Measurements from ENCODE around the gene FTO. TPM values are rescaled to one million over a fixed set of nuclear protein-coding genes. Genes with fewer than 3 reads are reported as not detected.

Gene FTO
- total RNA-seq, 1 experiment from 2014 or later = 125 TPM

DNA sequence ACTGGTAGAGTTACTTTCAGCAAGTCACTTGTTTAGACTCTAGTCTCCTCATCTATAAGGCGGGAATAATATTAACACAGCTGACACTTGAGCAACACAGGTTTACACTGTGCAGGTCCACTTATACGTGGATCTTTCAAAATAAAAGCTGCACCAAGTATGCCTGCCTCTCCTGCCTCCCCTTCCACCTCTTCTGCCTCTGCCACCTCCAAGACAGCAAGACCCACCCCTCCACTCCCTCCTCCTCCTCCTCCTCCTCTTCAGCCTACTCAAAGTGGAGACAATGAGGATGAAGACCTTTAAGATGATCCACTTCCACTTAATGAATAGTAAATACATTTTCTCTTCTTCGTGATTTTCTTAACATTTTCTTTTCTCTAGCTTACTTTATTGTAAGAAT is 285.6 kb downstream of the FTO start:
- Histone ChIP-seq H3K4me2 (ENCODE audit: low read depth, low read length, poor library complexity, severe bottlenecking) (no peak overlapping the region), H3K27ac (ENCODE audit: low read length) (no peak overlapping the region), H3K27me3 (ENCODE audit: low read length) (no peaks in the 10 kb centered on the region), H3K36me3 (ENCODE audit: insufficient read depth, low read length) (no peaks in the 10 kb centered on the region), H3K9me2 (replicated peaks; ENCODE audit: insufficient read depth, low read length) (peaks cover 4% of the 10 kb centered on the region; the same call in 1 of the 2 replicates), H3K79me2 (ENCODE audit: low read length) (0 out of 2 replicates have a peak, but pooled peaks cover 3% of the 10 kb centered on the region), H3K4me3 (ENCODE audit: low read length) (no peak overlapping the region), H3K4me1 (ENCODE audit: low read length) (peaks cover 10% of the 10 kb centered on the region; the same call in 1 of the 2 replicates), H3K9me3 (ENCODE audit: low read length) (no peaks in the 10 kb centered on the region), H2AFZ (ENCODE audit: low read length) (no peak overlapping the region), H4K20me1 (ENCODE audit: insufficient read depth, low read depth, low read length) (no peaks in the 10 kb centered on the region), H3K9ac (ENCODE audit: low read length) (no peak overlapping the region)
- no peak for DNase-seq

DNA sequence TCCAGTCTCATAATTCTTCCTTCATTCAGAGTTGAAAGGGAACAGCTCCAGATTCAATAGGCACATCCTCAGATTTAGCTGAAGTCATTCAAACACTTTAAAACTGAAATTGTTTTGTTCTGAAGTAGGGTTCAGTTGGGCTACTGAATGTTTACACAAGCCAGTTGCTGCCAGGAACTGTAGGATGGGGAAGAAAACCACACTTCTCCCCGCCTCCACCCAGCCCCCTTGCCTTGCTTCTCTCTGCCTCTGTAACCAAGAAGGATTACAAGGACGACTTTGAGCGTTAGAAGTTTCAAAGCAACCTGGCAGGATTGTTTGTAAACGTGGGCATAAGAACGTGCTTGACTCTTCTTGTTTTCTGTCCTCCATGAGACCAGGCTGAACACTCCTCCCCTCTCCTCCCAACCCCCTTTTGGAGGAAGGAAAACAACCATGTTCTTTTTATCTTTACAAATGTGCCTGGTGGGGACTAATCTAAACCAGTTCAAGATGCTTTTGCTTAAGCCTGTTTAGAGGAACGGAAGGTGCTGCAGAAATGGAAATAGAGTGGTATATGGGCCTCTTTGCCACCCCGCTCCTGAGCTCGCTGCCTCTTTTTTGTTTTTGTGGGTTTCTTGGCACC is 287.9 kb downstream of the FTO start:
- H2AFZ ChIP-seq (ENCODE audit: low read length) = no peak overlapping the region
- no peak for DNase-seq
- H4K20me1 ChIP-seq (ENCODE audit: insufficient read depth, low read depth, low read length) = no peaks in the 10 kb centered on the region
- no peaks in the 10 kb centered on the region for H3K27me3 ChIP-seq (ENCODE audit: low read length)
- H3K79me2 ChIP-seq (ENCODE audit: low read length) = no peaks in the 10 kb centered on the region
- no peak overlapping the region for H3K4me2 ChIP-seq (ENCODE audit: low read depth, low read length, poor library complexity, severe bottlenecking)
- no peaks in the 10 kb centered on the region for H3K36me3 ChIP-seq (ENCODE audit: insufficient read depth, low read length)
- H3K4me3 ChIP-seq (ENCODE audit: low read length) = no peak overlapping the region
- no peak overlapping the region for H3K9ac ChIP-seq (ENCODE audit: low read length)
- H3K9me3 ChIP-seq (ENCODE audit: low read length) = no peaks in the 10 kb centered on the region
- H3K9me2 ChIP-seq (replicated peaks; ENCODE audit: insufficient read depth, low read length) = peaks cover 4% of the 10 kb centered on the region; the same call in 1 of the 2 replicates
- peaks cover 10% of the 10 kb centered on the region; the same call in 1 of the 2 replicates for H3K4me1 ChIP-seq (ENCODE audit: low read length)
- H3K27ac ChIP-seq (ENCODE audit: low read length) = no peak overlapping the region

DNA sequence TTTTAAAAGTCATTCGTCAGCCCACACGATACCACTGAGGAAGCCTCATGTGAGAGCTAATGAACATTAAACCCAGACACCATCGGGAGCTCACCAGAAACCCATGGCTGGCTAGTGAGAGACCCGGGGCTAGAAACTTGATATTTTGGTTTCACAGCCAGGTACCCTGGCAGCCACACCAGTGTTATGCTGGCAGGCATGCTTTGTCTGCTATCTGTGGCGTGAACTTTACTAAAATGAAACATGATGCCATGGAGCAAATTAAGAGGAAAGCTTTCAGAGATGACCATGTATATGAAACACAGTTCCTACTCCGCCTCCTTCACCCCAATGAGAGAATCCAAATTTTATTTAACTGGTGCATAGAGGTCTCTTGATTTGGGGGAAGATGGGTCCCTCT is 291.4 kb downstream of the FTO start:
- Histone ChIP-seq H3K9ac (ENCODE audit: low read length) (no peak overlapping the region), H3K4me3 (ENCODE audit: low read length) (no peak overlapping the region), H3K4me2 (ENCODE audit: low read depth, low read length, poor library complexity, severe bottlenecking) (no peak overlapping the region), H4K20me1 (ENCODE audit: insufficient read depth, low read depth, low read length) (no peaks in the 10 kb centered on the region), H3K4me1 (ENCODE audit: low read length) (peaks cover 10% of the 10 kb centered on the region; the same call in 1 of the 2 replicates), H3K9me2 (replicated peaks; ENCODE audit: insufficient read depth, low read length) (no peaks in the 10 kb centered on the region), H3K9me3 (ENCODE audit: low read length) (no peaks in the 10 kb centered on the region), H3K27me3 (ENCODE audit: low read length) (no peaks in the 10 kb centered on the region), H2AFZ (ENCODE audit: low read length) (no peak overlapping the region), H3K36me3 (ENCODE audit: insufficient read depth, low read length) (no peaks in the 10 kb centered on the region), H3K27ac (ENCODE audit: low read length) (no peak overlapping the region), H3K79me2 (ENCODE audit: low read length) (0 out of 2 replicates have a peak, but pooled peaks cover 4% of the 10 kb centered on the region)
- no peak for DNase-seq

DNA sequence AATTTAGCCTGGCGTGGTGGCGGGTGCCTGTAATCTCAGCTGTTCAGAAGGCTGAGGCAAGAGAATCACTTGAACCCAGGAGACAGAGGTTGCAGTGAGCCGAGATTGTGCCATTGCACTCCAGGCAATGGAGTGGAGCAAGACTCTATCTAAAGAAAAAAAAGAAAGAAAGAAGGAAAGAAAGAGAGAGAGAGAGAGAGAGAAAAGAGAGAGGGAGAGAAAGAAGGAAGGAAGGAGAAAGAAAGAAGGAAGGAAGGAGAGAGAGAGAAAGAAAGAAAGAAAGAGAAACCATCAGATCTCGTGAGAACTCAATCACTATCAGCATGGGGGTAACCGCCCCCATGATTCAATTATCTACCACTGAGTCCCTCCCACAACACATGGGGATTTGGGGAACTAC is 293.0 kb downstream of the FTO start:
- H3K4me1 ChIP-seq (ENCODE audit: low read length) = peaks cover 10% of the 10 kb centered on the region; the same call in 1 of the 2 replicates
- H3K9me3 ChIP-seq (ENCODE audit: low read length) = no peaks in the 10 kb centered on the region
- no peaks in the 10 kb centered on the region for H4K20me1 ChIP-seq (ENCODE audit: insufficient read depth, low read depth, low read length)

DNA sequence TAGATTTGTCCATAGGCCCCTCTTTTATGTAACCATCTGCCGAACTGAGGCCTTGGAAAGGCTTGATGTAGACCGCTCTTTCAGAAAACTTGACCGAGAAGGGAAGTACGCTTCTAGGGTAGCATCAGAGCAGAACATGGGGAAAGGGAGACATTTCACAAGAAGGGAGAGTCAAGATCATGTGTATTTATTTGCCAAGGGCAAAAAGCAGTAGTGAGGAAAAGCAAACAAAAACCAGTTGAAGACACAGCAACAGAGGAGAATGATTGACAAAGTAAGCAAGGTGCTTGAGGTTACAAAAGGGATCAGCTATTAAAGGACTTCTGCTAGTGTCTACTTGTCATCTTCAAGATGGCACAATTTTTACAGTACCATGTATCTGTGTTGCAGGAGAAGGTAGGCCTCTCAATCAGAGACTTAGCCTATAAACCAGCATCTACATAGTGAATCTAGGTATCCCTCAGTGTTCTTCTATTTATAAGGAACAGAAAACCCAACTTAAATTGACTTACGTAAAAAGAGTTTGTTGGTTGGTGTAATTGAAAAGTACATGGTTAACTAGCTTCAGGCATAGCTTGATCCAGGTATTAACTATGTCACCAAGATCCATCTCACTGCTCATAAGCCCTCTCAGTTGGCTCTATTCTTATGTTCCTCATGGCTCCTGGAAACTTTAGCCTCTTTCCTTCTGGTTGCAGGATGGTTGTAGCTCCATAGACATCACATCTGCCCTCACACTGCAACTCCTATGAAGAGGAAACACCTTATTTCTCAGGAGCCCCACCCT is 294.3 kb downstream of the FTO start:
- H3K36me3 ChIP-seq (ENCODE audit: insufficient read depth, low read length) = no peaks in the 10 kb centered on the region
- no peaks in the 10 kb centered on the region for H3K27me3 ChIP-seq (ENCODE audit: low read length)
- H3K4me3 ChIP-seq (ENCODE audit: low read length) = no peak overlapping the region
- peaks cover 6% of the 10 kb centered on the region; the same call in 1 of the 2 replicates for H3K79me2 ChIP-seq (ENCODE audit: low read length)
- no peak for DNase-seq
- H3K9me3 ChIP-seq (ENCODE audit: low read length) = no peaks in the 10 kb centered on the region
- no peak overlapping the region for H2AFZ ChIP-seq (ENCODE audit: low read length)
- H4K20me1 ChIP-seq (ENCODE audit: insufficient read depth, low read depth, low read length) = no peaks in the 10 kb centered on the region
- no peak overlapping the region for H3K9ac ChIP-seq (ENCODE audit: low read length)
- no peaks in the 10 kb centered on the region for H3K9me2 ChIP-seq (replicated peaks; ENCODE audit: insufficient read depth, low read length)
- H3K4me2 ChIP-seq (ENCODE audit: low read depth, low read length, poor library complexity, severe bottlenecking) = no peak overlapping the region
- no peak overlapping the region for H3K27ac ChIP-seq (ENCODE audit: low read length)
- peaks cover 7% of the 10 kb centered on the region; the same call in 1 of the 2 replicates for H3K4me1 ChIP-seq (ENCODE audit: low read length)

More for the DNA sequence above, 293.0 kb downstream of the FTO start:
- H3K4me3 ChIP-seq (ENCODE audit: low read length) = no peak overlapping the region
- H3K27ac ChIP-seq (ENCODE audit: low read length) = no peak overlapping the region
- H3K9ac ChIP-seq (ENCODE audit: low read length) = no peak overlapping the region
- H3K27me3 ChIP-seq (ENCODE audit: low read length) = no peaks in the 10 kb centered on the region
- H2AFZ ChIP-seq (ENCODE audit: low read length) = no peak overlapping the region
- no peaks in the 10 kb centered on the region for H3K9me2 ChIP-seq (replicated peaks; ENCODE audit: insufficient read depth, low read length)
- no peak overlapping the region for H3K4me2 ChIP-seq (ENCODE audit: low read depth, low read length, poor library complexity, severe bottlenecking)
- no peaks in the 10 kb centered on the region for H3K36me3 ChIP-seq (ENCODE audit: insufficient read depth, low read length)
- no peak for DNase-seq
- H3K79me2 ChIP-seq (ENCODE audit: low read length) = peaks cover 6% of the 10 kb centered on the region; the same call in 1 of the 2 replicates

DNA sequence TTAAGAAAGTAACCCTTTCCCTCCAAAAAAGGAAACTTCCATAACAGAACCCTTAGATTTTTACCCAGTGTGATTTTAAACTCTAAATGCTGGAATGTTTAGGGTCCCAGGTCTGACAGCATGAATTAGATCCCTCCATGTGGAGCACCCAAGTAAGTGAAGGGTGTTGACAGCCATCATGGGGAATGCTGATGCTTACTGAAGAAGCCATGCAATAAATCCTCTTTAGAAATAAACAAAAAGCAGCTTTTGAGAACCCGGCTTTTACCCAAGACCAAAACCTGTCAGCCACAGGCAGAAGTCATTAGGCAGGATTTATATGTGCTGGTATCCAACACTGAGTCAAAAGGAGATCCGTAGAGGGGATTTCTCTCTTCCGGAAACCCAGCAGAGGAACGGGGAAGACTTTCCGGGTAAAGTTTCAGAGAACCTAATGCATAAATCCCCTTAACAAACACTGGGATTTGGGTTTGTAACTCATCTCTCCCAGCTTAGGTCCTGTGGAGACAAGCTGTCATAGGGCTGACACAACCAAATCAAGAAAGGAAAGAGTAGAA is 295.1 kb downstream of the FTO start:
- no peaks in the 10 kb centered on the region for H4K20me1 ChIP-seq (ENCODE audit: insufficient read depth, low read depth, low read length)
- no peak overlapping the region for H3K4me2 ChIP-seq (ENCODE audit: low read depth, low read length, poor library complexity, severe bottlenecking)
- no peaks in the 10 kb centered on the region for H3K27me3 ChIP-seq (ENCODE audit: low read length)
- no peaks in the 10 kb centered on the region for H3K9me3 ChIP-seq (ENCODE audit: low read length)
- no peak overlapping the region for H3K9ac ChIP-seq (ENCODE audit: low read length)
- H2AFZ ChIP-seq (ENCODE audit: low read length) = no peak overlapping the region
- H3K4me1 ChIP-seq (ENCODE audit: low read length) = no peaks in the 10 kb centered on the region
- H3K4me3 ChIP-seq (ENCODE audit: low read length) = no peak overlapping the region
- no peak for DNase-seq
- no peaks in the 10 kb centered on the region for H3K36me3 ChIP-seq (ENCODE audit: insufficient read depth, low read length)
- H3K9me2 ChIP-seq (replicated peaks; ENCODE audit: insufficient read depth, low read length) = no peaks in the 10 kb centered on the region
- H3K79me2 ChIP-seq (ENCODE audit: low read length) = peaks cover 6% of the 10 kb centered on the region; the same call in 1 of the 2 replicates
- no peak overlapping the region for H3K27ac ChIP-seq (ENCODE audit: low read length)

DNA sequence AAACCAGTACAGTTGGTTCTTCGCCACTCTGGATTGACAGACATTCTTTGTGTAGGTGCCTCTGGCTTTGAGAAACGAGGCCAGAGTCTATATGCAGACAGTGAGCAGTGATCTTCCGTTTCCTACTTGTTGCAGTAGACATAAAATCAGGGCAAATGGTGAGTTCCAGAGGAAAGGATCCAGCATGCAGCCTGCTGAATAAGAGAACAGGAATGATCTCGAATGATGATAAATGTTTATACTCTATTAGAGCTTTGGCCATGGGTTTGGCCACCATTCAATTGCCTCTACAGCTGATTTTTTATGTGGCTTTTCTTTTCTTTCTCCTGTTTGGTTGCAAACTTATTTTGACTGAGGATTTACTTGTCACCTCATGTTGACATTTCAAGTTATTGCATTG is 295.9 kb downstream of the FTO start:
- H3K9ac ChIP-seq (ENCODE audit: low read length) = no peak overlapping the region
- H3K4me3 ChIP-seq (ENCODE audit: low read length) = no peak overlapping the region
- H3K4me2 ChIP-seq (ENCODE audit: low read depth, low read length, poor library complexity, severe bottlenecking) = no peak overlapping the region
- H3K9me3 ChIP-seq (ENCODE audit: low read length) = no peaks in the 10 kb centered on the region
- peaks cover 6% of the 10 kb centered on the region; the same call in 1 of the 2 replicates for H3K79me2 ChIP-seq (ENCODE audit: low read length)
- no peaks in the 10 kb centered on the region for H3K27me3 ChIP-seq (ENCODE audit: low read length)
- H3K36me3 ChIP-seq (ENCODE audit: insufficient read depth, low read length) = no peaks in the 10 kb centered on the region
- no peaks in the 10 kb centered on the region for H3K9me2 ChIP-seq (replicated peaks; ENCODE audit: insufficient read depth, low read length)
- H2AFZ ChIP-seq (ENCODE audit: low read length) = no peak overlapping the region
- no peak overlapping the region for H3K27ac ChIP-seq (ENCODE audit: low read length)
- no peaks in the 10 kb centered on the region for H3K4me1 ChIP-seq (ENCODE audit: low read length)
- H4K20me1 ChIP-seq (ENCODE audit: insufficient read depth, low read depth, low read length) = no peaks in the 10 kb centered on the region
- no peak for DNase-seq

DNA sequence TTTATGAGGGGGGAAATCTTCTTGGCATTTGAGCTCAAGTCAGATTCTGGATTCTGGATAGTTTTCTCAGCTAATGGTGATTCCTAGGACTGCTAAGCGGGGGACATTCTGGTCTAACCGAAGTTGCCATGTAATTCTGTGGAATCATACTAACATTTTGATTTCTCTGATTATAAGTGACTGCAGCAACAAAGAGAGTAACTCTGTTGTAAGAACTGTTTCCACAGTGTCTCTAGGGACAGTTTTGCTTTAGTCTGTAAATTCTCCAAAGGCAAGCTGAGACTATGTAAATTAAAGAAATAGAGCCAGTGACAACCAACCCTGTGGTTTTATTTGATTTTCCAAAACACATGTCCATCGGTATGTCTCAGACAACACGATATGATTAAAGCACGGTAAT is 296.4 kb downstream of the FTO start:
- Histone ChIP-seq H3K4me1 (ENCODE audit: low read length) (no peaks in the 10 kb centered on the region), H3K9me3 (ENCODE audit: low read length) (no peaks in the 10 kb centered on the region), H3K27me3 (ENCODE audit: low read length) (no peaks in the 10 kb centered on the region), H3K4me2 (ENCODE audit: low read depth, low read length, poor library complexity, severe bottlenecking) (no peak overlapping the region), H2AFZ (ENCODE audit: low read length) (no peak overlapping the region), H3K36me3 (ENCODE audit: insufficient read depth, low read length) (no peaks in the 10 kb centered on the region), H3K9ac (ENCODE audit: low read length) (no peak overlapping the region), H3K79me2 (ENCODE audit: low read length) (peaks cover 6% of the 10 kb centered on the region; the same call in 1 of the 2 replicates), H4K20me1 (ENCODE audit: insufficient read depth, low read depth, low read length) (no peaks in the 10 kb centered on the region), H3K4me3 (ENCODE audit: low read length) (no peak overlapping the region), H3K27ac (ENCODE audit: low read length) (no peak overlapping the region), H3K9me2 (replicated peaks; ENCODE audit: insufficient read depth, low read length) (no peaks in the 10 kb centered on the region)
- no peak for DNase-seq

Measured in Karpas-422 (cell line).